ENCODE results near the gene PTGIS.

PTGIS gene

DNA sequence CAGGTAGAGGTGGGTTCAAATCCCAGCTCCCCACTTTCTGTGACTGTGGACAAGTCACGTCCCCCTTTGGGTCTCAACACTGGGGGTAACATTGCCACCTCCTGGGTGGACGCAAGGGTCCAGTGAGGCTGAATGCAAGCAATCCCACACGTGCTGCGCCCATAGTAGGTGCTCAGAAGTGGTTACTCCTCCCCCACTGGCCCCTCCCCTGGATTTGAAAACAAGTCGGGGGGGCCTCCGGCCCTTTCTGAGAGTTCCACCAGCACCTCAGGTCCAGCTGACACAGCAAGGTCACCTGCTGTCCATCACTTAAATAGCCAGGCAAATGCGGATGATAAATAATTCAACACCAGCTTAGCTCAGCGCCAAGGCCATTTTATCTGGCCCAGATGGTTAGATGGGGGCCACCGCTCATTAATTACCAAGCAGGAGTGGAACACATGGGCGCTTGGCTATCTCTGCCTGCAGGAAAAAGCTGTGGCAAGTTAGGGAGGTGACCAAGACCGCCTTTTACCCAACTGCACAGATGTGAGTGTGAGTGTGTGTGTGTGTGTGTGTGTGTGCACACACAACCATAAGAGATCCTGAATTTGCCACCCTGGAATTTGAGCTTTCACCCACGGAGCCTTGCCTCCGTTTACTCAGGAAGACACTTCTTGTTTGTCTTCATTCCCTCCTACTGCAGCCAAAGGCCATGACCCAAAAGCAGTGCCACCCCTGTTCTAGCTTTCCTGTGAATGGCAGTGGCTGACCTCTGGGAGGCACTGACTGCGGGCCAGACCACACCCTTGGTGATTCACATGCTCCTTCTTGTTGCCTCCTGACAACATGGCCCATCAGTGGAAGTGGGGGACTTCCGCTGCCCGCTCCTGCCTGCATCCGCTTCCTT lies 50.8 kb downstream of the PTGIS start:
- TF ChIP-seq, protein P1, sequence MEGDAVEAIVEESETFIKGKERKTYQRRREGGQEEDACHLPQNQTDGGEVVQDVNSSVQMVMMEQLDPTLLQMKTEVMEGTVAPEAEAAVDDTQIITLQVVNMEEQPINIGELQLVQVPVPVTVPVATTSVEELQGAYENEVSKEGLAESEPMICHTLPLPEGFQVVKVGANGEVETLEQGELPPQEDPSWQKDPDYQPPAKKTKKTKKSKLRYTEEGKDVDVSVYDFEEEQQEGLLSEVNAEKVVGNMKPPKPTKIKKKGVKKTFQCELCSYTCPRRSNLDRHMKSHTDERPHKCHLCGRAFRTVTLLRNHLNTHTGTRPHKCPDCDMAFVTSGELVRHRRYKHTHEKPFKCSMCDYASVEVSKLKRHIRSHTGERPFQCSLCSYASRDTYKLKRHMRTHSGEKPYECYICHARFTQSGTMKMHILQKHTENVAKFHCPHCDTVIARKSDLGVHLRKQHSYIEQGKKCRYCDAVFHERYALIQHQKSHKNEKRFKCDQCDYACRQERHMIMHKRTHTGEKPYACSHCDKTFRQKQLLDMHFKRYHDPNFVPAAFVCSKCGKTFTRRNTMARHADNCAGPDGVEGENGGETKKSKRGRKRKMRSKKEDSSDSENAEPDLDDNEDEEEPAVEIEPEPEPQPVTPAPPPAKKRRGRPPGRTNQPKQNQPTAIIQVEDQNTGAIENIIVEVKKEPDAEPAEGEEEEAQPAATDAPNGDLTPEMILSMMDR (IDR thresholded peaks at IDR 0.05; ENCODE audit: low read depth, low read length) = no peak
- no peak overlapping the region for H3K4me3 ChIP-seq (replicated peaks in 1 of 2; ENCODE audit: low read depth in 2 of 2, low read length in 2 of 2)
- DNase-seq (ENCODE audit: low read depth in 2 of 2) = no peak

DNA sequence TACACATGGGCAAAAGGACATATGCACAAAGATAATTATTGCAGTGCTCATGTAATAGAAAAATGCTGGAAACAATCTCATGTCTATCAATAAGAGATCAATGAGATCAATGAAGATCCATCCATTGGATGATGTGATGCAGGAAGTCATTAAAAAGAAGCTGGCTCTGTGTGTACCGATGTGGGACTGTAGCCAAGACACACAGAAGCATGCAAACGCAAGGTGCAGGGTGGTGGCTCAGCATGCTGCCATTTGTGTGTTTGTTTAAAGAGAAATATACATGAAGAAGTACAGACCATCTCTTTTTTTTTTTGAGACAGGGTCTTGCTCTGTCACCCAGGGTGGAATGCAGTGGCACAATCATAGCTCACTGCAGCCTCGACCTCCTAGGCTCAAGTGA lies 52.4 kb downstream of the PTGIS start:
- no peak for DNase-seq (ENCODE audit: low read depth in 2 of 2)
- TF ChIP-seq, protein P1 (IDR thresholded peaks at IDR 0.05; ENCODE audit: low read depth, low read length) = no peak
- H3K4me3 ChIP-seq (replicated peaks in 1 of 2; ENCODE audit: low read depth in 2 of 2, low read length in 2 of 2) = no peak overlapping the region

- TF ChIP-seq, protein P1 (IDR thresholded peaks at IDR 0.05; ENCODE audit: low read depth, low read length) = no peak
- no peak overlapping the region for H3K4me3 ChIP-seq (replicated peaks in 1 of 2; ENCODE audit: low read depth in 2 of 2, low read length in 2 of 2)
These were observed 54.4 kb downstream of the PTGIS start for GRCh38 chr20:49513517-49513916.

DNA sequence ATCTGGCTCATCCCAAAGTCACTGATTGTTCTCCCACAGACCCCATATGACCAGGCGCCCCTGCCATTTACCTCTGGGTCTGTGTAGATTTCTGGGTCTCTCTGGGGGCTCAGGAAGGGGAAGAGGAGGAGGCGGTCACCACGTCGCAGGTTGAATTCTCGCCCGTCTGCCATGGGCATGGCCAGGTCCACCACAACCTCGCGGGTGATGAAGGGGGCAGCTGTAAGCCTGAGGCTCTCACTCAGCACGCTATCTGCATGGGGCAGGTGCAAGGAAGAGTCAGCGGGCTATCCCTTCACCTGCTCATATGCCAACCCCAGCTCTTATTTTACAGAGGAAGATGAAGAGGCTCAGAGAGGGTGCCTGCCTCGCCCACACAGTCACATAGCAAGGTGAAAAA lies 54.9 kb downstream of the PTGIS start:
- no peak overlapping the region for H3K4me3 ChIP-seq (replicated peaks in 1 of 2; ENCODE audit: low read depth in 2 of 2, low read length in 2 of 2)
- TF ChIP-seq, protein P1 (IDR thresholded peaks at IDR 0.05; ENCODE audit: low read depth, low read length) = no peak
- no peak for DNase-seq (ENCODE audit: low read depth in 2 of 2)

More at GRCh38 chr20:49513517-49513916, 54.4 kb downstream of the PTGIS start:
- DNase-seq (ENCODE audit: low read depth in 2 of 2) = no peak

- H3K4me3 ChIP-seq (replicated peaks in 1 of 2; ENCODE audit: low read depth in 2 of 2, low read length in 2 of 2) = no peak overlapping the region
- DNase-seq (ENCODE audit: low read depth in 2 of 2) = no peak
- TF ChIP-seq, protein P1 (IDR thresholded peaks at IDR 0.05; ENCODE audit: low read depth, low read length) = no peak
These were observed 56.0 kb downstream of the PTGIS start for GRCh38 chr20:49511788-49512525.

GRCh38 chr20:49510562-49511122 lies 57.3 kb downstream of the PTGIS start:
- TF ChIP-seq, protein P1 (IDR thresholded peaks at IDR 0.05; ENCODE audit: low read depth, low read length) = no peak
- H3K4me3 ChIP-seq (replicated peaks in 1 of 2; ENCODE audit: low read depth in 2 of 2, low read length in 2 of 2) = no peak overlapping the region
- peak; percentile 92 to 95 for DNase-seq (ENCODE audit: low read depth in 2 of 2)
